ENCODE measurements around the gene KLK14. TPM values are rescaled to one million over a fixed set of nuclear protein-coding genes. Genes with fewer than 3 reads are reported as not detected.
A peak's percentile ranks its signal among the peaks of the same experiment; 100 is the strongest.

The KLK14 gene
- total RNA-seq, 4 donors from 2014 or later, result 8.3 to 18.3 (median 12.2) TPM

DNA sequence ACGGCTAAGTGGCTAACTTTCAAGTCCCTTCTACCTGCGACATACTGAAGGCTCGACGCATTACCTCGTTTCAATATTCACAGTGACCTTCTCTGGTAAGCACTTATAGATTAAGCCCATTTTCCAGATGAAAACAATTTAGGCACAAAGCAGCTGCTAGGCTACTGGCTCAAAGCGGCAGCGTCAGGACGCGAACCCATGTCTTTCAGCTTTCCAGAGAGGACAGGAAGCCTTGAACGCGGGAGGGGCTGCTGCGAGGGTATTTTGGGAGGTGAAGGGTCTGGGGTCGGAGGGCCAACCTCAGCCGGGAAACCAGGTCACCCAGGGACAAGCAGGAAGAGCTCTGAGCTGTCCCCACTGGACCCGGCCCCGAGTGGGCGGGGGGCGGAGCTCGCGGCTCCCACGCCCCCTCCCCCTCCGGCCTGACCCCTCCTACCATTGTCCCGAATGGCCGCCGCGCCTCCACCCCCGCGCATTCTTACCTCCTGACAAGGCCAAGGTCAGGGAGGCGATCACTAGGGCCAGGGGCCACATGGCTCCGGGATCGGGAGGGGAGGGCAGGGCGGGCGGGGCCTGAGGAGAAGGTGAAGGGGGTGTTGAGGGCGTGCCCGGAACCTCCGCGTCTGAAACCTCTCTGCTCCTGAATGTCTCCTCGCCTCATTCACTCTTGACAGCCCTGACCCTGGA lies 18.0 kb downstream of the KLK14 start, which contains the start of gene KLK13:
TSS of gene KLK13 (minus strand) at position 559 of the 687 bp plus-strand sequence. CDS start at position 534, 25 bp downstream.
- intact Hi-C loops (cut with DNase I; ENCODE audit: low total_unique reads), result no loop called here
- DNase-seq (ENCODE audit: low spot score in 2 of 2), result peak in 1 of 2 donors; percentile 81
- no peak for TF ChIP-seq POLR2A (IDR thresholded peaks at IDR 0.05)
- TF ChIP-seq, protein P1, sequence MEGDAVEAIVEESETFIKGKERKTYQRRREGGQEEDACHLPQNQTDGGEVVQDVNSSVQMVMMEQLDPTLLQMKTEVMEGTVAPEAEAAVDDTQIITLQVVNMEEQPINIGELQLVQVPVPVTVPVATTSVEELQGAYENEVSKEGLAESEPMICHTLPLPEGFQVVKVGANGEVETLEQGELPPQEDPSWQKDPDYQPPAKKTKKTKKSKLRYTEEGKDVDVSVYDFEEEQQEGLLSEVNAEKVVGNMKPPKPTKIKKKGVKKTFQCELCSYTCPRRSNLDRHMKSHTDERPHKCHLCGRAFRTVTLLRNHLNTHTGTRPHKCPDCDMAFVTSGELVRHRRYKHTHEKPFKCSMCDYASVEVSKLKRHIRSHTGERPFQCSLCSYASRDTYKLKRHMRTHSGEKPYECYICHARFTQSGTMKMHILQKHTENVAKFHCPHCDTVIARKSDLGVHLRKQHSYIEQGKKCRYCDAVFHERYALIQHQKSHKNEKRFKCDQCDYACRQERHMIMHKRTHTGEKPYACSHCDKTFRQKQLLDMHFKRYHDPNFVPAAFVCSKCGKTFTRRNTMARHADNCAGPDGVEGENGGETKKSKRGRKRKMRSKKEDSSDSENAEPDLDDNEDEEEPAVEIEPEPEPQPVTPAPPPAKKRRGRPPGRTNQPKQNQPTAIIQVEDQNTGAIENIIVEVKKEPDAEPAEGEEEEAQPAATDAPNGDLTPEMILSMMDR (IDR thresholded peaks at IDR 0.05), result no peak
- no peak within 1 kb of the TSS for H3K4me3 ChIP-seq (ENCODE audit: low read depth, poor library complexity, severe bottlenecking)
- 16 to 20% methylated on average over 28 to 29 of the region's 38 CpGs for WGBS, 2 donors

DNA sequence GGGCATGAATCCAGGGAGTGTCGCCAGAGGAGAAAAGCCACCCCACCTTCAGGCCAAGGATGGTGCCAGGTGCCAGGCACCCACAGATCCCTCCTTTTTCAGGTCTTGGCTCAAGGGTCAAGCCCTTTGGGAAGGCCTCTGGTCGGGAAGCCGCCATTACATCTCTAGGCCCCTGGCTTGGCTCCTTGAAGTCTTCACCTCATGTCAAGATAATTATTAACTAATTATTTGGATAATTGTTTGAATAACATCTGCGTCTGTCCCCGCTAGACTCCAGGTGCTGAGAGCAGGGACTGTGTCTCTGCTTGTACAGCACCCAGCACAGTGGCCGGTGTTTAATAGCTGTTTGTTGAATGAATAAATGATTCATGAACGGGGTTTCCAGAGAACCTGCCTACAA lies 19.0 kb downstream of the KLK14 start:
- 52 to 68% methylated on average over 7 of the region's 7 CpGs for WGBS, 2 donors
- peak in 1 of 2 donors; percentile 74 for DNase-seq (ENCODE audit: low spot score in 2 of 2)
- intact Hi-C loops (cut with DNase I; ENCODE audit: low total_unique reads), result no loop called here
- H3K4me3 ChIP-seq (ENCODE audit: low read depth, poor library complexity, severe bottlenecking), result no peak overlapping the region
- TF ChIP-seq, protein P1 (IDR thresholded peaks at IDR 0.05), result no peak
- TF ChIP-seq POLR2A (IDR thresholded peaks at IDR 0.05), result no peak

- intact Hi-C loops (cut with DNase I; ENCODE audit: low total_unique reads), result no loop called here
- 0 to 95% methylated on average over 1 of the region's 1 CpG for WGBS, 2 donors
- H3K4me3 ChIP-seq (ENCODE audit: low read depth, poor library complexity, severe bottlenecking), result no peak overlapping the region
- DNase-seq (ENCODE audit: low spot score in 2 of 2), result no peak
- TF ChIP-seq, protein P1 (IDR thresholded peaks at IDR 0.05), result no peak
- TF ChIP-seq POLR2A (IDR thresholded peaks at IDR 0.05), result no peak
Observed at GRCh38 chr19:51060973-51061372, 21.7 kb downstream of the KLK14 start.

GRCh38 chr19:51060336-51060735 lies 22.4 kb downstream of the KLK14 start:
- TF ChIP-seq POLR2A (IDR thresholded peaks at IDR 0.05), result no peak
- TF ChIP-seq, protein P1 (IDR thresholded peaks at IDR 0.05), result no peak
- DNase-seq (ENCODE audit: low spot score in 2 of 2), result peak in 1 of 2 donors; percentile 64
- H3K4me3 ChIP-seq (ENCODE audit: low read depth, poor library complexity, severe bottlenecking), result no peak overlapping the region
- 66 to 94% methylated on average over 4 of the region's 4 CpGs for WGBS, 2 donors
- intact Hi-C loops (cut with DNase I; ENCODE audit: low total_unique reads), result no loop called here

- peak in 1 of 2 donors; percentile 77 for DNase-seq (ENCODE audit: low spot score in 2 of 2)
- 71 to 73% methylated on average over 7 of the region's 7 CpGs for WGBS, 2 donors
- intact Hi-C loops (cut with DNase I; ENCODE audit: low total_unique reads), result no loop called here
- H3K4me3 ChIP-seq (ENCODE audit: low read depth, poor library complexity, severe bottlenecking), result no peak overlapping the region
- TF ChIP-seq POLR2A (IDR thresholded peaks at IDR 0.05), result no peak
- TF ChIP-seq, protein P1 (IDR thresholded peaks at IDR 0.05), result no peak
Observed at GRCh38 chr19:51059715-51060114, 23.0 kb downstream of the KLK14 start.

- TF ChIP-seq, protein P1 (IDR thresholded peaks at IDR 0.05), result no peak
- TF ChIP-seq POLR2A (IDR thresholded peaks at IDR 0.05), result no peak
- no peak overlapping the region for H3K4me3 ChIP-seq (ENCODE audit: low read depth, poor library complexity, severe bottlenecking)
- no peak for DNase-seq (ENCODE audit: low spot score in 2 of 2)
- intact Hi-C loops (cut with DNase I; ENCODE audit: low total_unique reads), result no loop called here
Observed at GRCh38 chr19:51055866-51056265, 26.8 kb downstream of the KLK14 start.

All from lower leg skin (tissue), 4 donors.